Testis (tissue), 2 donors: ENCODE measurements around the gene KIAA1210.

Experiments
- CTCF ChIP-seq, 3 experiments: fragments of 450-650 bp in 2 of 3; fragments of 200-600 bp in 1 of 3; sonication (generic) in 1 of 3; IDR thresholded peaks; one replicate each; pipeline ENCODE4 v1.5.1; 2016 to 2019; ENCODE audit warnings: antibody characterized with exemption in 3 of 3, mild to moderate bottlenecking in 2 of 3, moderate library complexity in 1 of 3
- POLR2A ChIP-seq: fragments of 450-650 bp; IDR thresholded peaks from one replicate; pipeline ENCODE4 v1.6.1; 2017; ENCODE audit warnings: antibody characterized with exemption, mild to moderate bottlenecking, moderate library complexity

GRCh38 chrX:119067023-119067739, 60.4 kb downstream of the KIAA1210 start:
- TF ChIP-seq CTCF (IDR thresholded peaks at IDR 0.05) (peak; percentile 29 to 59 (median 57)), POLR2A (no peak)
